IPS-NIHi7 (cell line): ENCODE results near the gene ABCD1.

ENCODE experiments used
- DNase-seq: peaks from one replicate; pipeline ENCODE4 v3.0.0; 2012; ENCODE audit warnings: mixed read lengths; ENCODE audit errors: extremely low spot score

Gene ABCD1

DNA sequence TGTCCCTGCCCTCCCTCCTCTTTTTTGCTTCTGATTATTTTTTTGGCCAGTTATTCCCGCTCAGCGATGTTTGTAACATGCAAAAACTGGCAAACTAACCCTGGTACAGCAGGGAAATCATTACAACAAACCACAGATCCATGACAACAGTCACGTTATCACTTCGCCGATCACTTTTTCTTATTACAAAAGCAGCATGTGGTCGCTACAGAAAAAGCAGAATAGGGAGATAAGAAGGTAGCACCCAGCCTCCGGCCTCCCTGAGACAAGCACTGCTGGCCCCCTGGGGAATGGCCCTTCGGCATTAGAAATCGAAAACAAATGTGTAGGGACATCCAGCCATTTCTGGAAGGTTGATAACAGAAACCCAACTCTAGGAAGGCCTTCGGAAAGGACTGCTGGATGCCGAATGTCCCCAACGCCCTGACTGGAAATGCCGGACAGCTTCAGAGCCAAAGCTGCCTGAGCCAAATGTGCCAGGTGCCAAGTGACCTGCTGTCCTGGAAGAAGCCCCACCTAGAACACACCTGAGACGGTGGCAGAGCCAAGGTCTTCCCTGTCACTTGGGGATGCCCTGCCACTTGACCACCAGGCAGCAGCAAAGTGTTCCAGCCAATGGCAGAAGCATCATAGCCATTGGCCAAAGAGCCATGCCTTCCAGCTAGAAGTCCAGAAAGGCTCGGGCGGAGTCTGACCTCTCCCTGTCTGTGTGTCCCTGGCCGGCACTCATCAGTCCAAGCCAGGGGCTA lies 66.6 kb downstream of the ABCD1 start:
- no peak for DNase-seq

DNA sequence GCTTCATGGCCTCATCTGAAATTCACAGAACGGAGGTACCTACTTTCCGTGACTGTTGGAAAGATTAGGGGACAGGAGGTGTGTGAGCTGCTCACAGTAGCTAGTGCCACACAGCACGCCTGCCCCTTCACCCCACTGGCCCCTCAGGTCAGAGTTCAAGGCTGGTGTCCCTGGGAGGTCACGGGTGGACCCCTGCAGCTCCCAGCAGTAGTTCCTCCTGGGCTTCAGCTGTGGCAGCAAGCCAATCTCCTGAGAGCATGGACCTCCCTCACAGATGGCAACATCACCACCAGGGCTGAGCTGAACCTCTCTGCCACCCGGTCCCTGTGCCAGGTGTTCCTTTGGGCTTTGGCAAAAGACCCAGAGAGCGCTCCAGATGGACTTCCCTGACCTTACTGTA lies 67.7 kb downstream of the ABCD1 start:
- DNase-seq = no peak

DNA sequence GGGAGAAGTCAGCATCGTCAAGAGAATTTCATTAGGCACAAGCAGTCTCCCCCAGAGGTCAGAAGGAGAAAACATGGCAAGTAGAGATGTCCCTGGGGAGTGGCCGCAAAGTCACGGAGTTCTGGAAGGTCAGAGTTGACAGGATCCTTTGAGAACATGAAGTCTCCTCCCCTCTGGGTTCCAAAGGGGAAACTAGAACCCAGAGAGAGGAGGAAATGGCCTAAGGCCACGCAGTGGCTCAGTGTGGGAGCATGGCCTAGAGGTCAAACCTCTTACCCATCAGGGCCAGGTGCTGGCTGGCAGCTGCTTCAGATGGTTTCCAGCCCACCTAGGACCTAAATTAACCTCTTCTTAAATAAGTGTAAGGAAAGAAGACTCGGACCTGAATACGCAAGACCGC lies 68.6 kb downstream of the ABCD1 start:
- DNase-seq = no peak
